GM21786 (cell line): ENCODE results near the gene NBL1.

Source experiments
- ATAC-seq: cut with Tn5 transposase; IDR thresholded peaks from one replicate; pipeline ENCODE4 v1.9.1; 2021; ENCODE audit not compliant: unreplicated experiment

The NBL1 gene

DNA sequence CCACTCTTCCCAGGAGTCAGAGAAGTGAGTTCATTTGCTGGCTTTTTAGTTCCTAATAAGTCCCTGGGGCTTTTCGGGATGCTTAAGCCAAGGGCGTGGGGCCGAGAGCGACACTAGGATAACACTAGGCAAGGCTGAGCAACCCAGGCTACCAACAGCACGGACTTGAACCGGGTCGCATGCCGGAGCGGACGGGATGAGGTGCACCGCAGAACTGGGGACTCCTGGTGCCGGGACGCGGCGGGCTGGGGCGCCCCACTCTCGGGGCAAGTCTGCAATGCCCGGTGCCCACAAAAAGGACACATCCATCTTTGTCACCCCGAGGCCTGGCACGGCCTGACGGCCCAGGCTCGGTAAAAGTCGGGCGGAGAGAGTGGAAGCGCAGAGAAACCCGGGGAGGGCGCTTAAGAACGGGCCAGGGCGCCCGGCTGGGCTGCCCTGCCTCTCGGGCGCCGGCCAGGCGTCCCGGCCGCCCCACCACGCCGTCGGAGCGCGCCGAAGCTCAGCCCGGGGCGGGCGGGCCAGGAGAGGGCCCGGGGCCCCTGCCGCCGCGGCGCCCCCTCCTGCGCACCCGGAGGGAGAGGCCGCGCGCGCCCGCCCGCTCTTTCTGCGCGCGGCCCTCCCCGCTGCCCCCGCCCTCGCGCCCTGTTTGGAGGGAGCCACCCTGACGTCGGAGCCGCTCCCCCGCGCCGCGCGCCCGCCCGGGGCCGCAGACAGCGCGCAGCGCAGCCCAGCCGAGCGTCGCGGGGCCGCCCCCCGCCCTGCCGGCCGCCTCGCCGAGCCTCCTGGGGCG, at the start of gene NBL1:
Gene NBL1, plus strand, starts transcription at position 710 of the 793 bp plus-strand sequence. CDS start 10,720 bp downstream, outside the sequence.
- ATAC-seq: peak; percentile 47

DNA sequence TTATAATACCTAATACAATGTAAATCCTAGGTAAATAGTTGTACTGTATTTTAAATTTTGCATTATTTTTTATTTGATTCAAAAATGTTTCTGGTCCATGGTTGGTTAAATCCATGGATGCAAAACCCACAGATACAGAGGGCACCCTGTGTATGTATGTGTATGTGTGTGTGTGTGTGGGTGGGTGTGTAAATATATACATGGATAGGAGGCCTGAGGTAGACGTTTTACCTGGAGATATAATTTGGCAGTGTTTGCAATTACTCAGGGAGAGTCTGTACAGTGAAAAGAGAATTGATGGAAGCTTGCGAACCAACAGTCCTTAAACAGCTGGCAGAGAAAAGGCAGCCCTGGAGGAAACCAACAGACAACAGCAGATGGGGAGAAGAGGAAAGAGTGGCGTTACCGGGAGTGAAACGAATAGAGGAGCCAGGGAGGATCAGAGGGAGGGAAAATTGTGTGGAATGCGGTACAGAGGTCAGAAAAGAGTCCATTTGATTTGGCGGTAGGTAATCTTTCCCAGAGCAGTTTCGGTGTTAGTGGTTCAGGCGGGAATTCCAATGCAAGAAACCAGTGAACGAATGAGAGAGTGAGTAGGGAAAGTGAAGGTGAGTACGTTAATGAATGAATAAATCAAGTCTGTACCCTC, 47.9 kb upstream of the NBL1 start:
- no peak for ATAC-seq

- peak; percentile 87 for ATAC-seq
Observed at GRCh38 chr1:19596714-19597495, 47.2 kb upstream of the NBL1 start.

GRCh38 chr1:19597496-19598309, 46.4 kb upstream of the NBL1 start:
- no peak for ATAC-seq

DNA sequence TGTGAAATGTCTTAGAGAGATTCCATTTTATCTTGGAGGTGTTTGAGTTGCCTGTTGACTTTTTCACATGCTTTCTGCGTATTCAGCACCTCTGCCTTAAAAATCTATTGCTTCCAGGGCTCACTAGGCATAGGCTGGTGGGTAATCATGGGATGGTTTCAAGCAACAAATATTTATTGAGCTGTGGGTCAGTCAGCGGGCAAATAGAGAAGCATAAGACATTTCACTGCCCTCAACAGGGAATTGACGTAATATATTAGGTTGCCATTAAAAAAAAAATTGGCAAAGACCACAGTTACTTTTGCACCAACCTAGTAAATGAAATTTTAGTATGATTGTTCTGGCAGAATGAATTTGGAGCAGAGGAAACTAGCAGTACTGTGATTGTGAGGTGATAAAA, 44.3 kb upstream of the NBL1 start:
- ATAC-seq: no peak

DNA sequence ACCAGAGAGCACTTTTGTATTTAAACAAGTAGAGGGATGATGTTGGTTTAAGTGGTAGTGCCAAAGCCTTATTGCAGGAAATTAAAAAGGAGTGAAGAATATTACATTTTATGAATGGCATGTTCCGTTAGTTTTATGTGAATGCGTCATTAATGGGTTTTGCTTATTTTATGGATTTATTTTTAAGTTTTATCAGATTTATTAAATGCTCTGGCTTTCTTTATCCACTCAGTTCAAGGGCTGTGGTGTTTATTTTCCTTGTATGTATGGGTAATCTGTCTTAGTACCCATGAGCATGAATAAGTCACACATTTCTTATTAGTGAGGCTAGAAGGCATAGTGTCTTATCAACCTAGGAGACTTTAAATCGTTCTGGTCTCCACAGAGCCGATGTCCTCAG, 41.6 kb upstream of the NBL1 start:
- ATAC-seq: no peak

DNA sequence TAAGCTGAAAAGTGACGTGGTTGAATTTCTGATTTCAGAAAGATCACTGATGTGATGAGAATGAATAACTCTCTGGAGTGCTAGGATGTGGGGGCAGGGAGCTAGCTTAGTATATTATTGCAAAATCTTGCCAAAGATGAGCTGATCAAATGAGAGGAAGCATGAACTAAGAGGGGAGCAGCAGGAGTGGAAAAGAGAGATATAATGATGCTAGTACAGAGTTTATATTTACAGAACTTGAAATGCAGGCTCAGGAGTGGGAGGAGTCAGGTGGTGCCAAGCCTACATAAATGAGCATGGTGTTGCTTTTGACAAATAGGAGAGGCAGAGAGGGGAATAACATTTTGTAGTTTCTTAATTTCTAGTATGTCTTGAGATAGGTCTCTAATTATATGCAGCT, 38.1 kb upstream of the NBL1 start:
- no peak for ATAC-seq

DNA sequence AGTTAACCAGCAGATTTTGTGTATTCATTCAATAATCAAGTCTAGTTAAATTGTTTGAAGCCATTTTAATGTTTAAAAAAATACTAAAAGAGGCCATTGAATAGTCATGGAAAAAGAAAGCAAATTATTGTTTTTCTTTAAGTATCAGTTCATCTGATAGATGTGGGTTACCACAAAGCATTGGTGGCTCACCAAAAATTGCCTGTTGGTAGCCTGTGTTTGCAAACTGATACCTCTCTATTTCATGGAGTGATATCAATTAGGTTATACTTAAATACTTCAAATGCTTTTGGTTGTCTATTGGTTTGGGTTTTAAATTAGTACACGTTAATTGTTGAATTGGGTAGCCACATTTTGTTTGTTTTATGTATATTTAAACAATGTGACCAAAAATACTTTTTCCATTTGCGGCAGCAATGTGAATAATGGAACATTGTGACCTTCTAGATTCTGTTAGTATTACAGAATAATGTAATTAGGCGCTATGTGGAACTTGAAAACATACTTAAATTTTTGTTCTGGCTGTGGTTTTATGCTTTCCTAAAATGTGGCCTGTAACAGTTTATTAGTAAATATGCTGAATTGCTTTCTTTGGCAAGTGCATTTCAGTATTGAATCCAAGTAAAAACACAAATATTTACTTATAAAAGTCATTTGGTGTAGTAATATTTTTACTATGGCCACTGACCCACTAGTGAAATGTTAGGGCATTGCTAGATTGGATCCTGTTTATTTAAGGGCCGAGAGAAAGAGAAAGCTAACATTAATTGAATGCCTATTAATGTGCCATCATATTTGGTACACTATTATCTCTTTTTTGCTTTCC, 37.1 kb upstream of the NBL1 start:
- no peak for ATAC-seq

DNA sequence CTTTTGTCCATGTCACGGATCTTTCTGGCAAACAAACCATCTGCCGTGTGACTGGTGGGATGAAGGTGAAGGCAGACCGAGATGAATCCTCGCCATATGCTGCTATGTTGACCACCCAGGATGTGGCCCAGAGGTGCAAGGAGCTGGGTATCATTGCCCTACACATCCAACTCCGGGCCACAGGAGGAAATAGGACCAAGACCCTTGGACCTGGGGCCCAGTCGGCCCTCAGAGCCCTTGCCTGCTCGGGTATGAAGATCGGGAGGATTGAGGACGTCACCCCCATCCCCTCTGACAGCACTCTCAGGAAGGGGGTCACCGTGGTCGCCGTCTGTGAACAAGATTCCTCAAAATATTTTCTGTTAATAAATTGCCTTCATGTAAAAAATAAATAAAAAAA, 35.9 kb upstream of the NBL1 start:
- no peak for ATAC-seq

- no peak for ATAC-seq
Observed at GRCh38 chr1:19610282-19610981, 33.7 kb upstream of the NBL1 start.

- ATAC-seq: no peak
Observed at GRCh38 chr1:19612530-19612929, 31.6 kb upstream of the NBL1 start.

DNA sequence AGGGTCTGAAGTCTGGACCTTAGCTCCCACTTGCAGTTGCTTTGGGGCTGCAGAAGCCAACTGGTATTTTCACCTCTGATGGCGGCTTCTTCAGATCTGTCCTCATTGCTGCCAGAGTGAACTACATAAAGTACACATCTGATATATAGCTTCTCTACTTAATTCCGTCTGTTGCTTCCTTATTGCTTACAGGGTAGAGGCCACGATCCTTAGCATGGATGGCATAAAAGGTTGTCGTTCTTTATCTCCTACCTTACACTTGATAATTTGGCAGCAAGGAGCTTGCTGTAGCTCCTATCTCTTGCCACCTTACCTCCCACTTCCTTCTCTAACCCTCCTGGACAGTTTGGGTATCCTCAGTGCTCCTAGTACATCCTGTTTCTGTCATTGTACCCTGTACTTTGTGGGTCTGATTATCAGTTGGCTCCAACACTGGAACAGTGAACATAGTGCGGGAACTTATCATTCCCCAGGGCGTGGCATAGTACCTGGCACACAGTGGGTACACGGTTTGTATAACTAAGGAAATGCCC, 30.9 kb upstream of the NBL1 start:
- ATAC-seq: no peak

GRCh38 chr1:19615438-19615837, 28.7 kb upstream of the NBL1 start:
- ATAC-seq: no peak

- ATAC-seq: no peak
Observed at GRCh38 chr1:19616489-19616888, 27.6 kb upstream of the NBL1 start.

DNA sequence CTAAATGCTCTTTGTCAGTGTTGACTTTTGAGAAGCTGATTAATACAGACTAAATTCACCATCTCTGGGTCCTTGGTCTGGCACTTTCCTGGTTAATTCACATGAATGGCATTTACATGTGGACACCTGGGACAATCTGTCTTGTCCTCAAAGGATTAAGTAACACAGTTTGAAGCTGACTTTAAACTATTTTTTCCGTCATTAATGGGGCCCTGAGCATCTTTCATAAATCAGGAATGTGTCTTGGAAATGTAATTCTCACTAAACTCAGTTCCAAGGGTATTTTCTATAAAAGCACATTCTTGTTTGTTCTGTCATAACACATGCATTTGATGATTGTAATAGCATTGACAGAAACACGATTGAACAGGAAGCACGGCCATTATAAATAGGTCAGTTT, 26.7 kb upstream of the NBL1 start:
- no peak for ATAC-seq

DNA sequence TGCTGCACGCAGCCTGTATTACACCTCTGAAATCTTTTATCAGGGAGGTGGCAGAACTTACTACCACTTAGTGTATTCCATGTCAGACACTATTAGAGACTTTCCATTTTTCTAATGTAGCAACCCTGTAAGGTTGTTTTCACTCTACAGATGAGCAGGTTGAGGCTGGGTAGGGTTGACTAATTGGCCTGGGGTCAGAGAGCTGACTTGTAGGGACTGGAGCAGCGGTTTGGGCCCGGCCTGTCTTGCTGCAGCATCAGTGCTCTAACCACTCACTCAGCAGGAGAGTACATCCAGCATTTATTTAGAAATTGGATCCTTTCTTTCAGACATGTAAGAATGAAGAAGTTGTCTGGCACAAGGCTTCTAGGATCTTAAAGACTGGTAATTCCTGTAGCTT, 25.7 kb upstream of the NBL1 start:
- ATAC-seq: no peak

GRCh38 chr1:19619697-19620384, 24.3 kb upstream of the NBL1 start:
- ATAC-seq: no peak

- ATAC-seq: no peak
Observed at GRCh38 chr1:19620786-19621185, 23.3 kb upstream of the NBL1 start.
